GM12878 (cell line): ENCODE results near the gene JADE2. TPM values are rescaled to one million over a fixed set of nuclear protein-coding genes. Genes with fewer than 3 reads are reported as not detected.

Experiments used
- ATAC-seq: fragments of 200-7000 bp; cut with Tn5 transposase; 3 replicates; pipeline ENCODE4 v1.9.1; 2020; ENCODE audit warnings: mild to moderate bottlenecking, moderate library complexity
- BruUV-seq: library from RNA; stranded (reverse); fragments of 400-500 nt; replicated peaks from 2 replicates; lab custom pipeline; 2021; lab: Mats Ljungman, UMichigan
- CTCF ChIA-PET: fragments of 300-600 bp; sonication (Branson Sonifier 250); formaldehyde crosslinking; extraction: SDS; loops from one replicate; lab custom pipeline; 2021; ENCODE audit warnings: inconsistent platforms; lab: Yijun Ruan, JAX
- POLR2A ChIA-PET: fragments of 350-600 bp; formaldehyde crosslinking; extraction: SDS; loops from one replicate; lab custom pipeline; 2021; ENCODE audit warnings: inconsistent platforms; lab: Charles Lee
- RAD21 ChIA-PET: fragments of 300-600 bp; sonication (Branson Sonifier 250); formaldehyde crosslinking; loops from one replicate; lab custom pipeline; 2023; ENCODE audit warnings: antibody characterized with exemption; ENCODE audit not compliant: unreplicated experiment; lab: Charles Lee
- SMC1A ChIA-PET: fragments of 300-600 bp; sonication (Branson Sonifier 250); formaldehyde crosslinking; loops from one replicate; lab custom pipeline; 2023; ENCODE audit not compliant: unreplicated experiment, uncharacterized antibody; lab: Charles Lee
- DNase-seq: peaks from one replicate; pipeline ENCODE4 v3.0.0-alpha.2; 2011; ENCODE audit warnings: low read depth, low spot score
- FAIRE-seq: peaks from 3 replicates; lab custom pipeline; 2011; peaks lifted over from hg19 to GRCh38; lab: Jason Lieb, UNC
- H2AFZ ChIP-seq: 2 replicates; pipeline ENCODE4 v1.6.0; 2011; ENCODE audit warnings: low read depth, low read length, control low read depth; ENCODE audit not compliant: control insufficient read depth
- H3K27ac ChIP-seq: 2 replicates; pipeline ENCODE4 v1.5.1; 2011; ENCODE audit warnings: control low read depth; ENCODE audit not compliant: control insufficient read depth, insufficient read depth
- H3K27me3 ChIP-seq, 2 experiments: replicated peaks in 1 of 2; 2 replicates each; pipeline versions ENCODE4 v1.6.0 to v1.6.1; 2011; ENCODE audit warnings: low read length in 1 of 2; ENCODE audit not compliant: control insufficient read depth in 2 of 2, insufficient read depth in 2 of 2
- H3K36me3 ChIP-seq, 2 experiments: 2 replicates each; pipeline ENCODE4 v1.5.1; 2011; ENCODE audit warnings: low read length in 1 of 2; ENCODE audit not compliant: control insufficient read depth in 2 of 2, insufficient read depth in 2 of 2
- H3K4me1 ChIP-seq: 2 replicates; pipeline ENCODE4 v1.6.1; 2011; ENCODE audit warnings: mild to moderate bottlenecking, low read length, moderate library complexity, mixed read lengths; ENCODE audit not compliant: control insufficient read depth, insufficient read depth
- H3K4me2 ChIP-seq: 2 replicates; pipeline ENCODE4 v1.6.0; 2011; ENCODE audit warnings: control low read depth; ENCODE audit not compliant: control insufficient read depth, insufficient read depth
- H3K4me3 ChIP-seq: fragments of 200-600 bp; sonication (generic); 2 replicates; pipeline ENCODE4 v1.5.1; 2016
- H3K79me2 ChIP-seq: 2 replicates; pipeline ENCODE4 v1.6.0; 2011; ENCODE audit warnings: low read length; ENCODE audit not compliant: control insufficient read depth, insufficient read depth
- H3K9ac ChIP-seq: 2 replicates; pipeline ENCODE4 v1.8.0; 2011; ENCODE audit warnings: low read length, control low read depth, mixed read lengths; ENCODE audit not compliant: control insufficient read depth, insufficient read depth
- H3K9me3 ChIP-seq: replicated peaks from 3 replicates; pipeline ENCODE4 v1.5.1; 2011; ENCODE audit warnings: mild to moderate bottlenecking, low read length; ENCODE audit not compliant: control insufficient read depth, insufficient read depth
- H4K20me1 ChIP-seq: 2 replicates; pipeline ENCODE4 v1.6.0; 2011; ENCODE audit not compliant: control insufficient read depth, insufficient read depth
- BCL11A ChIP-seq: IDR thresholded peaks from 2 replicates; pipeline ENCODE4 v1.6.1; 2011; ENCODE audit warnings: low read depth, low read length
- CREB1 ChIP-seq: IDR thresholded peaks from 2 replicates; pipeline ENCODE4 v1.6.1; 2012; ENCODE audit warnings: low read depth, mild to moderate bottlenecking, inconsistent platforms
- E2F4 ChIP-seq: IDR thresholded peaks from 2 replicates; pipeline ENCODE4 v1.6.1; 2012; ENCODE audit warnings: low read depth, low read length, improper control_type of control experiment
- ETV6 ChIP-seq, 2 experiments: fragments of 450-650 bp in 1 of 2; IDR thresholded peaks in 1 of 2; conservative IDR thresholded peaks in 1 of 2; 2 replicates each; pipeline ENCODE4 v1.6.1; 2014; ENCODE audit warnings: antibody characterized with exemption in 1 of 2, borderline replicate concordance in 1 of 2, low read depth in 1 of 2, mild to moderate bottlenecking in 1 of 2, moderate library complexity in 1 of 2
- IKZF2 ChIP-seq, 2 experiments: fragments of 450-650 bp; IDR thresholded peaks; 2 replicates each; pipeline ENCODE4 v1.6.1; 2017; ENCODE audit warnings: mild to moderate bottlenecking in 2 of 2, moderate library complexity in 2 of 2
- MTA3 ChIP-seq: IDR thresholded peaks from 2 replicates; pipeline ENCODE4 v1.6.1; 2012; ENCODE audit warnings: low read length, inconsistent platforms, borderline replicate concordance
- MXI1 ChIP-seq: fragments of 150-350 bp; IDR thresholded peaks from 2 replicates; pipeline ENCODE4 v1.6.1; 2011; ENCODE audit warnings: low read depth, mild to moderate bottlenecking, inconsistent platforms, low read length, improper control_type of control experiment
- PML ChIP-seq: IDR thresholded peaks from 2 replicates; pipeline ENCODE4 v1.6.1; 2012; ENCODE audit warnings: low read length, inconsistent platforms
- RELB ChIP-seq: fragments of 450-650 bp; IDR thresholded peaks from 2 replicates; pipeline ENCODE4 v1.6.1; 2017; ENCODE audit warnings: low read depth, mild to moderate bottlenecking, moderate library complexity
- SMARCA5 ChIP-seq: fragments of 450-650 bp; IDR thresholded peaks from 2 replicates; pipeline ENCODE4 v1.6.1; 2017; ENCODE audit warnings: mild to moderate bottlenecking
- USF1 ChIP-seq: IDR thresholded peaks from 2 replicates; pipeline ENCODE4 v1.6.1; 2011; ENCODE audit warnings: borderline replicate concordance, low read depth, mild to moderate bottlenecking, moderate library complexity, mixed read lengths, low read length; ENCODE audit not compliant: insufficient read depth; ENCODE audit errors: extremely low read length
- YY1 ChIP-seq: IDR thresholded peaks from 2 replicates; pipeline ENCODE4 v1.6.1; 2011; ENCODE audit warnings: low read depth, mild to moderate bottlenecking, low read length
- WGBS: methylation state at CpG from one replicate; pipeline ENCODE4 v1.1.6; 2016; ENCODE audit warnings: low lambda C conversion rate; ENCODE audit not compliant: insufficient replicate concordance, insufficient coverage; ENCODE audit errors: missing lambda C conversion rate; 5-methylcytosine and 5-hydroxymethylcytosine counted together
- in situ Hi-C: fragments of 300-500 bp; cut with MboI; formaldehyde crosslinking; loops from 9 replicates; pipeline ENCODE4 v1.14.3; 2018; ENCODE audit warnings: mixed read lengths
- intact Hi-C: fragments of 100-400 bp; cut with micrococcal nuclease; formaldehyde crosslinking; loops from one replicate; pipeline ENCODE4 v1.14.2; 2022; ENCODE audit not compliant: unreplicated experiment
- polyA plus RNA-seq, 11 experiments: library from polyadenylated mRNA; depleted of rRNA in 4 of 11; unstranded in 6 of 11; stranded (reverse) in 5 of 11; fragments of >200 nt; fragmentation: Nextera tagmentation in 4 of 11; fragmentation: Illumina TruSeq in 1 of 11; extraction: Ambion mirVana in 4 of 11; extraction: Trizol in 1 of 11; gene quantifications; 1 replicate in 1 of 11; 2 replicates in 10 of 11; pipeline versions ENCODE4 v1.2.1 to v1.2.3, GENCODE V29; 2011 to 2016; ENCODE audit warnings: inconsistent platforms in 2 of 11, missing spikeins in 2 of 11, low read depth in 1 of 11
- total RNA-seq, 4 experiments: library from RNA; depleted of rRNA in 3 of 4; stranded (reverse); fragments of >200 nt in 3 of 4; fragmentation: Illumina TruSeq in 1 of 4; extraction: Trizol in 1 of 4; gene quantifications; 2 replicates each; pipeline versions ENCODE4 v1.2.1 to v1.2.3, GENCODE V29; 2013 to 2021
- TF ChIP-seq, protein P1 (sequence below): fragments of 450-650 bp; IDR thresholded peaks from 2 replicates; pipeline ENCODE4 v1.6.1; 2018; ENCODE audit warnings: mild to moderate bottlenecking, low read depth, moderate library complexity; ENCODE audit not compliant: partially characterized antibody
- TF ChIP-seq, protein P2 (sequence below): fragments of 450-650 bp; IDR thresholded peaks from 2 replicates; pipeline ENCODE4 v1.6.1; 2014; ENCODE audit warnings: mild to moderate bottlenecking

JADE2 gene
- total and polyA plus RNA-seq, 10 of the 15 experiments (the other 5 are each of a cell fraction or from before 2014, with no cell fraction given), result 1.5 to 67.0 (median 22.4) TPM

DNA sequence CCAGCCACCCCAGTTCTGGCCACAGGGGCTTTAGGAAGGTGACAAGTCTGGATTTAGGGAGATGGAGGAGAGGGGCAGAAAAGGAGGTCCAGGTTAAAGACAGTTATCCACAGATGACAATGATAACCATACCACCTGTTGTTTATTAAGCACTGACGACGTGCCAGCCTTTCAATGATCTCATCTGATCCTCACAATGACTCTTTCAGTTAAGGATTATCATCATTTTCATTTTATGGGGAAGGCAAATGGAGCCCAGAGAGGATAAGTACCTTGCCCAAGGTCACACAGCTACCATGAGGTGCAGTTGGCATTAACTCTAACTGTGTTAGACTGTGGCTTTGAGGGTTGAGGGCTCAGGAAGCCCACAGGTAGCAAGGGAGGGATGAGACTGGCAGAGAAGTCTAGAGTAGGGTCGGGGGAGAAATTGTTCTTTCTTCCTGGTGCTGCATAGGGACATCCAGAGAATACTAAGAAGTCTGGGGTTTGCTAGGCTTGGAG is 21.5 kb upstream of the JADE2 start (continued):
- no peak for TF ChIP-seq ETV6 (conservative IDR thresholded peaks at IDR 0.05 in 1 of 2, IDR thresholded peaks at IDR 0.05 in 1 of 2; ENCODE audit: borderline replicate concordance in 1 of 2, low read depth in 1 of 2)
- no peak for TF ChIP-seq BCL11A
- TF ChIP-seq YY1, result no peak
- TF ChIP-seq PML, result no peak
- no peak for TF ChIP-seq MXI1
- no peak for TF ChIP-seq RELB

- no peaks in the 10 kb centered on the region for H4K20me1 ChIP-seq
- ChIA-PET POLR2A (no interaction called here), CTCF (no interaction called here), SMC1A (interaction anchor here (1.2 kb wide), 1 partner anchor 93 kb away, joined by 3 read pairs; the partner anchor contains the start of gene CDKN2AIPNL), RAD21 (interaction anchor here (1.7 kb wide), 1 partner anchor 68 kb away, joined by 5 read pairs; no protein-coding TSS in a partner anchor)
- H3K9ac ChIP-seq, result no peak overlapping the region
- H3K36me3 ChIP-seq, result no peaks in the 10 kb centered on the region
- BruUV-seq, result no TSS peak
- H3K4me1 ChIP-seq, result peaks cover 15% of the 10 kb centered on the region
- no peak overlapping the region for H3K4me2 ChIP-seq
- H3K27ac ChIP-seq, result no peak overlapping the region
- TF ChIP-seq, protein P1, sequence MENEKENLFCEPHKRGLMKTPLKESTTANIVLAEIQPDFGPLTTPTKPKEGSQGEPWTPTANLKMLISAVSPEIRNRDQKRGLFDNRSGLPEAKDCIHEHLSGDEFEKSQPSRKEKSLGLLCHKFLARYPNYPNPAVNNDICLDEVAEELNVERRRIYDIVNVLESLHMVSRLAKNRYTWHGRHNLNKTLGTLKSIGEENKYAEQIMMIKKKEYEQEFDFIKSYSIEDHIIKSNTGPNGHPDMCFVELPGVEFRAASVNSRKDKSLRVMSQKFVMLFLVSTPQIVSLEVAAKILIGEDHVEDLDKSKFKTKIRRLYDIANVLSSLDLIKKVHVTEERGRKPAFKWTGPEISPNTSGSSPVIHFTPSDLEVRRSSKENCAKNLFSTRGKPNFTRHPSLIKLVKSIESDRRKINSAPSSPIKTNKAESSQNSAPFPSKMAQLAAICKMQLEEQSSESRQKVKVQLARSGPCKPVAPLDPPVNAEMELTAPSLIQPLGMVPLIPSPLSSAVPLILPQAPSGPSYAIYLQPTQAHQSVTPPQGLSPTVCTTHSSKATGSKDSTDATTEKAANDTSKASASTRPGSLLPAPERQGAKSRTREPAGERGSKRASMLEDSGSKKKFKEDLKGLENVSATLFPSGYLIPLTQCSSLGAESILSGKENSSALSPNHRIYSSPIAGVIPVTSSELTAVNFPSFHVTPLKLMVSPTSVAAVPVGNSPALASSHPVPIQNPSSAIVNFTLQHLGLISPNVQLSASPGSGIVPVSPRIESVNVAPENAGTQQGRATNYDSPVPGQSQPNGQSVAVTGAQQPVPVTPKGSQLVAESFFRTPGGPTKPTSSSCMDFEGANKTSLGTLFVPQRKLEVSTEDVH, result no peak
- TF ChIP-seq IKZF2 (IDR thresholded peaks at IDR 0.05) (no peak), MTA3 (no peak), USF1 (no peak), CREB1 (no peak), E2F4 (no peak), SMARCA5 (no peak)
- TF ChIP-seq, protein P2, sequence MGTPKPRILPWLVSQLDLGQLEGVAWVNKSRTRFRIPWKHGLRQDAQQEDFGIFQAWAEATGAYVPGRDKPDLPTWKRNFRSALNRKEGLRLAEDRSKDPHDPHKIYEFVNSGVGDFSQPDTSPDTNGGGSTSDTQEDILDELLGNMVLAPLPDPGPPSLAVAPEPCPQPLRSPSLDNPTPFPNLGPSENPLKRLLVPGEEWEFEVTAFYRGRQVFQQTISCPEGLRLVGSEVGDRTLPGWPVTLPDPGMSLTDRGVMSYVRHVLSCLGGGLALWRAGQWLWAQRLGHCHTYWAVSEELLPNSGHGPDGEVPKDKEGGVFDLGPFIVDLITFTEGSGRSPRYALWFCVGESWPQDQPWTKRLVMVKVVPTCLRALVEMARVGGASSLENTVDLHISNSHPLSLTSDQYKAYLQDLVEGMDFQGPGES, result no peak
- DNase-seq (no peak), ATAC-seq (no peak), FAIRE-seq (no peak)
- in situ Hi-C loops, result no loop called here
- WGBS, result 84% methylated on average over 12 of the region's 12 CpGs
- no peak overlapping the region for H2AFZ ChIP-seq
- no peaks in the 10 kb centered on the region for H3K9me3 ChIP-seq
- H3K79me2 ChIP-seq, result no peaks in the 10 kb centered on the region
- H3K27me3 ChIP-seq, result no peaks in the 10 kb centered on the region
- no peak overlapping the region for H3K4me3 ChIP-seq
- intact Hi-C loops, result no loop called here
Measured at GRCh38 chr5:134504629-134505300, 20.7 kb upstream of the JADE2 start.
